GM21825 (cell line): ENCODE data around the gene ZSWIM3.
"Not testable (repeated sequence)": the region's sequence is repeated elsewhere in the genome, so short reads cannot be mapped to it uniquely, and the experiment has no call there.

Experiments
- ATAC-seq: cut with Tn5 transposase; IDR thresholded peaks from one replicate; pipeline ENCODE4 v1.9.1; 2021; ENCODE audit warnings: mild to moderate bottlenecking, moderate library complexity; ENCODE audit not compliant: unreplicated experiment

The ZSWIM3 gene

GRCh38 chr20:45859916-45860315 is 2.5 kb downstream of the ZSWIM3 start:
- ATAC-seq, result no peak

GRCh38 chr20:45860560-45861220 is 3.3 kb downstream of the ZSWIM3 start:
- ATAC-seq, result no peak

- no peak for ATAC-seq
Measured at GRCh38 chr20:45861221-45862075, 4.0 kb downstream of the ZSWIM3 start.

- ATAC-seq, result no peak
Measured at GRCh38 chr20:45863543-45864470, 6.4 kb downstream of the ZSWIM3 start.

GRCh38 chr20:45866454-45866853 is 9.0 kb downstream of the ZSWIM3 start:
- no peak for ATAC-seq

- ATAC-seq, result no peak
Measured at GRCh38 chr20:45867136-45867818, 9.9 kb downstream of the ZSWIM3 start.

GRCh38 chr20:45867819-45868176 is 10.4 kb downstream of the ZSWIM3 start:
- ATAC-seq, result no peak

- no peak for ATAC-seq
Measured at GRCh38 chr20:45872626-45873025, 15.2 kb downstream of the ZSWIM3 start.

- no peak for ATAC-seq
Measured at GRCh38 chr20:45873409-45874103, 16.1 kb downstream of the ZSWIM3 start.

GRCh38 chr20:45874104-45874481 is 16.7 kb downstream of the ZSWIM3 start:
- ATAC-seq, result not testable (repeated sequence)

- no peak for ATAC-seq
Measured at GRCh38 chr20:45874576-45874975, 17.2 kb downstream of the ZSWIM3 start.

GRCh38 chr20:45878076-45878761 is 20.8 kb downstream of the ZSWIM3 start:
- no peak for ATAC-seq

- peak; percentile 96 for ATAC-seq
Measured at GRCh38 chr20:45880988-45881788, 23.8 kb downstream of the ZSWIM3 start, which contains the start of gene ZSWIM1. Gene ZSWIM1 (plus strand): TSS chr20:45881227. CDS start chr20:45882593, 1,366 bp downstream.

GRCh38 chr20:45882469-45883099 is 25.2 kb downstream of the ZSWIM3 start:
- ATAC-seq, result no peak

- no peak for ATAC-seq
Measured at GRCh38 chr20:45883100-45883469, 25.7 kb downstream of the ZSWIM3 start.

GRCh38 chr20:45886590-45887345 is 29.4 kb downstream of the ZSWIM3 start:
- no peak for ATAC-seq

- ATAC-seq, result no peak
Measured at GRCh38 chr20:45887346-45887715, 29.9 kb downstream of the ZSWIM3 start, which contains the start of gene SPATA25. Gene SPATA25 (minus strand): TSS chr20:45887622. CDS start chr20:45887590, 32 bp downstream.
